ENCODE measurements around the gene AMMECR1L.
"Not testable (repeated sequence)": the region's sequence is repeated elsewhere in the genome, so short reads cannot be mapped to it uniquely, and the experiment has no call there.

The AMMECR1L gene

GRCh38 chr2:127885780-127886592, at the start of gene AMMECR1L:
Gene AMMECR1L, minus strand, starts transcription at chr2:127885956. Its CDS starts 11,722 bp downstream, at chr2:127874234.
- peak; percentile 66 to 68 for DNase-seq

- DNase-seq: no peak
Observed at GRCh38 chr2:127935337-127935736, 49.6 kb upstream of the AMMECR1L start.

- no peak for DNase-seq
Observed at GRCh38 chr2:127932199-127932876, 46.6 kb upstream of the AMMECR1L start.

GRCh38 chr2:127929449-127929848, 43.7 kb upstream of the AMMECR1L start:
- DNase-seq: no peak

- DNase-seq: no peak
Observed at GRCh38 chr2:127927384-127927783, 41.6 kb upstream of the AMMECR1L start.

GRCh38 chr2:127917916-127918315, 32.2 kb upstream of the AMMECR1L start:
- DNase-seq: no peak

- no peak for DNase-seq
Observed at GRCh38 chr2:127913808-127914457, 28.2 kb upstream of the AMMECR1L start.

- DNase-seq: no peak
Observed at GRCh38 chr2:127911737-127912136, 26.0 kb upstream of the AMMECR1L start.

- DNase-seq: no peak
Observed at GRCh38 chr2:127910415-127910814, 24.7 kb upstream of the AMMECR1L start.

- no peak for DNase-seq
Observed at GRCh38 chr2:127909019-127909418, 23.3 kb upstream of the AMMECR1L start.

- DNase-seq: not testable (repeated sequence)
Observed at GRCh38 chr2:127907733-127908400, 22.1 kb upstream of the AMMECR1L start.

GRCh38 chr2:127906206-127906926, 20.6 kb upstream of the AMMECR1L start:
- DNase-seq: no peak

GRCh38 chr2:127901339-127902056, 15.7 kb upstream of the AMMECR1L start:
- no peak for DNase-seq

GRCh38 chr2:127897531-127898211, 11.9 kb upstream of the AMMECR1L start:
- DNase-seq: no peak

- DNase-seq: no peak
Observed at GRCh38 chr2:127893494-127893893, 7.7 kb upstream of the AMMECR1L start.

- no peak for DNase-seq
Observed at GRCh38 chr2:127893033-127893432, 7.3 kb upstream of the AMMECR1L start.

GRCh38 chr2:127891811-127892210, 6.1 kb upstream of the AMMECR1L start:
- no peak for DNase-seq

GRCh38 chr2:127890756-127891155, 5.0 kb upstream of the AMMECR1L start:
- not testable (repeated sequence) for DNase-seq

- DNase-seq: no peak
Observed at GRCh38 chr2:127888772-127889171, 3.0 kb upstream of the AMMECR1L start.

- DNase-seq: no peak
Observed at GRCh38 chr2:127887776-127888130, 2.0 kb upstream of the AMMECR1L start.

- no peak for DNase-seq
Observed at GRCh38 chr2:127887082-127887775, 1.5 kb upstream of the AMMECR1L start.

Measured in activated CD4-positive, alpha-beta T cell treated with anti-CD3 and anti-CD28 coated beads, Interleukin-2, amount 50 U/mL, for 4 hours (primary cell).